GM21528 (cell line): ENCODE measurements around the gene RGS12.

Experiments used
- ATAC-seq: cut with Tn5 transposase; IDR thresholded peaks from one replicate; pipeline ENCODE4 v1.9.1; 2021; ENCODE audit warnings: mild to moderate bottlenecking, moderate library complexity; ENCODE audit not compliant: unreplicated experiment, low FRiP score

RGS12 gene

DNA sequence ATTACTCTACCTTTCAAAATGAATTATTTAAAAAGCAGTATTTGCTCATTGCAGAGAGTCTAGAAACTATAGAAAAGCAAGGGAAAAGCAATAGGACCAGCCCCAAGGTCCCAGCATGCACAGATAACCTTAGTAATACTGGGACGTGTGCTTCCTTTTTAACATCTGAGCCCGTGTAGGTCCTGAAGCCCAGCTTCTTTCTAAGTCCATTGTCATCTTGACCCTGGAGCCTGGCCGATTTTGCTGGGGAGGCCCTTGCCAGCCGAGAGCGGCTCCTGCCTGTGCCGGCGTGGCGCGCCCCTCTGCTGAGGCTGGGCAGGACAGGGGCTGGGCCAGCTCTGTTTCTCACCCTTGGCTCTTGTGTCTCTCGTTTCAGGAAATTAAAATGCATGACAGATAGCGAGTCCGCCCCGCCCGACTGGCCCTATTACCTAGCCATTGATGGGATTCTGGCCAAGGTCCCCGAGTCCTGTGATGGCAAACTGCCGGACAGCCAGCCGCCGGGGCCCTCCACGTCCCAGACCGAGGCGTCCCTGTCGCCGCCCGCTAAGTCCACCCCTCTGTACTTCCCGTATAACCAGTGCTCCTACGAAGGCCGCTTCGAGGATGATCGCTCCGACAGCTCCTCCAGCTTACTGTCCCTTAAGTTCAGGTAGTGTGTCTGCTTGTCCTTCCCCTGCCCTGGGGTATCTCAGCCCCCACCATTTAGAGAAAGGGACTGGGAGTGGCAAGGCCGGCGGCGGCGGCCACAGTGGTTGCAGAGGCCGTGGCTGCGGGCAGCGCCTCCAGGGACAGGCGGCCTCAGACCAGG, 39.8 kb upstream of the RGS12 start:
- ATAC-seq = no peak

DNA sequence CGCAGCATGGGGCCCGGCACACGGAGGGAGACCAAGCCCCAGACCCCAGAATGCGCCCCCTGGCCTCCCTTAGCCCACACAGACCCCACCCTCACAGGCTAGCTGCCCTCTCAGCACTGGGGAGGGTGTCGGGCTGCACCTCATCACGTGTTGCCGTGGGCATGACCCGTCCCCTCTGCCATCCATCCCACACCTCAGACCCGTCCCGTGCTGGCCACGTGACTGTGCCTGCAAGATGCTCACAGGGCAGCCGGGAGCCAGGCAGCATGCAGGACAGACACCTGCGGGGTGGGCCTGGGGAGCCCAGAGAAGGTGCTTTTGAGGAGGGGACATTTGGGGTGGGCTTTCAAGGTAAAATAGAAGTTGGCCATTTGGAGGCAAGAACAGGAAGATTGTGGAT, 39.0 kb upstream of the RGS12 start:
- no peak for ATAC-seq

DNA sequence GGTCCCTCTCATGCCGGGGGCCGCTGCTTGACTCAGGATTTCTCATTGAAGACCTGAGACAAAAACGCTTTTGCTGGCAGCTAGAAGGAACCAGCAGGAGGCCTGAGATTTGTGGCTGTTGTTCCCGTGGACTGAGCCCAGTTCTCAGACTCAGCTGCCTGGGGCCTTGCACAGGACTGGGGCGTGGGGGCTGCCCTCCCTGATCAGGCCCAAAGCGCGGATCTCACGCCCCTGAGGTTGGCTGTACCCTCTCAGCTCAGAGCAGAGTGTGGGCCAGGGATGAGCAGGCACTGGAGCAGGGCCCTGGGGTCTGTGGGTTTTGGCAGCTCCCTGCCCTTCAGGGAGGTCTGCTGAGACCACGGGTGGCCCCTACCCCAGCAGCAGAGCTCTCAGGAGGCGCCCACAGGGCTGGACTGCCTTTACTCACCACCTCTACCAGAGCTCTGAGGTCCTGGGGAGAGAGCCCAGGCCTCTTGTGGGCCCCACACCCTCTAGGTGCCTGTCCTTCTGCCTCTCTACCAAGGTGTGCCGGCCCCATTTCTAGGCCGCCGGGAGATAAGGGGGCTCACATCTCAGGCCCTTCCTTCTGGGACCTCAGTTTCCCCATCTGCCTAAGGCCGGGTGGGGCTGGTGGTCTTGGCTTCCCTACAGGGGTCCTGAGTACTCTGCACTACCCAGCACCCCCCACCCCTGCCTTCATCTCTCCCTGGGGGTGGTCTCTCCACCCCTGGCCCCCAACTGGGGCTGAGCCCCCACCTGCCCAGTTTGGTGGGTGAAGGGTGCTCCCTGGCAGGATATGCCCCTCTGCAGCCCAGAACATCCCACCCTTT, 38.3 kb upstream of the RGS12 start:
- ATAC-seq = no peak

DNA sequence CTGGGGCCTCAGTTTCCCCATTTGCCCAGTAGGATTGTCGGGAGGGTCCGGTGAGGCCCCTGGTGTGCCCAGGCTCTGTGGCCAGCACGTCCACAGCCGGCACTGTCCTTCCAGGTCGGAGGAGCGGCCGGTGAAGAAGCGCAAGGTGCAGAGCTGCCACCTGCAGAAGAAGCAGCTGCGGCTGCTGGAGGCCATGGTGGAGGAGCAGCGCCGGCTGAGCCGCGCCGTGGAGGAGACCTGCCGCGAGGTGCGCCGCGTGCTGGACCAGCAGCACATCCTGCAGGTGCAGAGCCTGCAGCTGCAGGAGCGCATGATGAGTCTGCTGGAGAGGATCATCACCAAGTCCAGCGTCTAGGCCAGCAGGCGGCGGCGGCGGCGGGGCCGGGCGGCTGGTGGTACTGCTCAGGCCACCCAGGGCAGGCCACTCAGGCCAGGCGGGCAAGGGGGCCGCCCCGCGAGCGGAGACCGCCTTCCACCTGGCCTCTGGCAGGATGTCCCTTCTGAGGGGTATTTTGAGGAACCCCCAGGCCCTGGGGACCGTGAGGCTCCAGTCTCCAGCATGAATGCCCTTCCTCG, 37.1 kb upstream of the RGS12 start:
- no peak for ATAC-seq

DNA sequence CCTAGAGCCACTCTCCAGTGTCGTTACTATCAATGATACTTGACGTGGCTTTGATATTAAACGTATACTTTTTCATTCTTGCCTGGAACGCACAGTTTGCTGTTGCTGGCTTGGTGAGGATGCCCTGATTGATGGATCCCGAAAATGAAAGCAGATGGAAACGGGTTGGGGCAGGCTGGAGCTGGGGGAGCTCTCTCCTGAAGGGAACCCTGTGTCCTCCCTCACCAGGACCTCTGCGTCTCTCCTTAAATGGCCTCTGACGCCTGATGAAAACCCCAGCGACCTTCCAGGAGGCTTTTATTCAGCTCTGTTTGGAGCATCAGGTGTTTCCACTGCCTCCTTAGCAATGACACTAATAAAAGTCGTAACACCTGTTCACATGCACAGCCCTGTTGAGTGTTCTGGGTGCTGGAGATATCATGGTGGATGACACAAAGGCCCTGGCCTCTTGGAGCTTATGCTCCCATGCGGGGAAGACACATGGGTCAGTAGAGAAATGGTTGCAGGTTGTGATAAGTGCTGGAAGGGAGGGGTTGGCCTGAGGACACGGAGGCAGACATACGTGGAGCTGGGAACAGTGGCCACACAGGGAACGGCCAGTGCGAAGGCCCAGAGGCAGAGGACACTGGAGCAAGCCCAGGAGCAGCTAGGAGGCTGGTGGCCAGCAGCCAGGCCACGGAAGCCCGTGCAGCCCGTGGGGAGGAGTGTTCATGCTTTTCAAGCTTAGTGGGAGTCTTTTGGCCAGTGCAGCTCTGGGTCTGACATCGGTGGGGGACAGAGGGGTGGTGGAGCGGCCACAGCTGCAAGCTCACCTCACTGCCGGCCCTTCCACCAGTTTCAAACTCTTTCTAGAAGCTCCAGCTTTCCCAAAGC, 36.4 kb upstream of the RGS12 start:
- ATAC-seq = no peak

DNA sequence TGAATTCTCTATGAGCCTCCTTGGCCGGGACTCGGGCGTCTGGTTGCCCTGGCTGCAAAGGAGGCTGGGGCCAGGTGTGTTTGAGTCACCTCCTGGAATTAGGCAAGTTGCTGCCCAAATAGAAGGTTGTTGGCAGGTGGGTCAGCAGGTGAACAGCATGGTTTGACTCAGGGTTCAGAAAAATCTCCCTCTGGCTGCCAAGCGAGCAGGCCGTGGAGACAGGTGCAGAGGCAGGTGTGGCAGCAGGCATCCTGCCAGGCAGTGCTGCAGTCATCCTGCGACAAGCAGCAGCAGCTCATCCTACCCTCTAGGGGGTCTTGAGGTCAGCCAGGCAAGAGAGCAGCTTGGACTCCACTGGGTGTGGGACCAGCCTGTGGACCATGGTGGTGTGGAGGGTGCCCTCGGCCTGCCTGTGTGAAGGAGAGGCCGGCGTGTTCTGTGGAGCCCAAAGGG, 35.7 kb upstream of the RGS12 start:
- ATAC-seq = no peak

DNA sequence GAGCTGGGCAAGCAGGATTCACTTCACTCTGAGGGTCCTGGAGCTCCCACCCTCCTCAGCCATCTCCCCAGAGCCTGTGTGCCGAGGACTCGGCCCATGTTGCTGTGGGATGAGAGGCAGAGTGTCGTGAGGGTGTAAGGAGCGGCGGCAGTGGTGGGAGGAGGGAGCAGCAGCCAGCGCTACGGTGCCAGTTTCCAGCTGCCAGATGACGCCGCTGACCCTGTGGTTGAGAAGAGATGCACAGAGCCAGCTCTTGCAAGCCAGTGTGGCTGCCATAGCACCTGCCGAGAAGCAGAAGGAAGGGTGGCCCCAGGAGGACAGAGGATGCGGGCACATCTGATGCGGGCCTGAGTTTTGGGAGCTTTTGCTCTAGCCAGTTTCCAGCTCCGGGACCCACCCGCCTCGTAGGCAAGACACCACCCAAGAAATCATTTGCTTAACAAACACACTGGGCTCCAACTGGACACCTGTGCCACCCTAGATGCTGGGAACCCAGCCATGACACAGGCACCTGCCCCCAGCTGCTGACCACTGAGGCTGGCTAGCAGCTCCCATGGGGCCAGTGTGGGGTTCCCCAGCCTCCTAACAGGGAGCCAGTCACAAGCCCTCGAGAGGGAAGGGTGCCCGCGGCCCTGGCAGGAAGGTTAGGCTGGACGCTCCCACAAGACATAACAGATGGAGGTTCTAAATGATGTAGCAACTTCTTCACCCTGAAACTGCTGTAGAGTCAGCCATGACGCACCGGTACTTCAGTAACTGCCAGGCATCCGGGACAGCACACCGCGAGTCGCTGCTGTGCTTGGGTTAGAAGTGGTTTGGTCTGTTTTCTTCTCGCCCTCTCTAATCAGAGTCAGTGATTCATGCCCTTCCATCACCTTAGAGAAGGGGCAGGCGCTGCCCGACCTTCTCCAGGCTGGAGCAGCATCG, 35.0 kb upstream of the RGS12 start:
- ATAC-seq = no peak

DNA sequence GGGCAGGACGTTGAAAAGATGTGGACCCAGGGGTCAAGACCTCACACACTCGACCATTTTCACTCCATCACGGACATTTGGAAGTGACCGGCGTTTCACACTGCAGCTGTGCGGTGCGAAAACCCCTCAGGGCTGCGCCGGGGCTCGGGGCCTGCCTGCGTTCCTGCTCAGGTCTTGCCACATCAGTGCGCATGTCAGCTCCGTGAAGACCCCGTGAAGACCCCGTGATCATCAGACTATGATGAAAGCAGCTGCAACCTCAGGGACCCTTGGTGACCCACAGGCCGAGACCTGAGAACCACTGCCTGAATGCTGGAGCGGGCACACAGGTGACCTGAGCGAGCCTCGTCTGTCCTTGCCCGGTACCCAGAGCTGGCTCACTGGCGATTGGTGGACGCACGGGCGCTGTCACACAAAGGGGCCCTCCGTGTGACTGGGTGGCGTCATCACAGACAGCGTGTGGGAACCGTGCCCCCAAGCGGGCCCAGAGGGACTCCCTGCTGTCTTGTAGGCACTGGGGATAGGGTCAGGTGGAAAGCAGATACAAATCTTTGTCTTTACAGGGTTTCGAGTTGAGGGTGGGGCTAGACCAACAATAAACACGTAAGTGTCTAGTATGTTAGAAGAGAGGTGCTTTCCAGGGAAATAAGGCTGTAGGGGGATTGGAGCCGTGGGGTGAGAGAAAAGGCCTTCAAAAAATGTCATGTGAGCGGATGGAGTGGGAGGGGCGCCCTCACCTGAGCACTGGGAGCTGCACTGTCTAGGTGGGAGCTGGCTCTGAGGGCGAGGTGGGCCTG, 31.2 kb upstream of the RGS12 start:
- no peak for ATAC-seq

DNA sequence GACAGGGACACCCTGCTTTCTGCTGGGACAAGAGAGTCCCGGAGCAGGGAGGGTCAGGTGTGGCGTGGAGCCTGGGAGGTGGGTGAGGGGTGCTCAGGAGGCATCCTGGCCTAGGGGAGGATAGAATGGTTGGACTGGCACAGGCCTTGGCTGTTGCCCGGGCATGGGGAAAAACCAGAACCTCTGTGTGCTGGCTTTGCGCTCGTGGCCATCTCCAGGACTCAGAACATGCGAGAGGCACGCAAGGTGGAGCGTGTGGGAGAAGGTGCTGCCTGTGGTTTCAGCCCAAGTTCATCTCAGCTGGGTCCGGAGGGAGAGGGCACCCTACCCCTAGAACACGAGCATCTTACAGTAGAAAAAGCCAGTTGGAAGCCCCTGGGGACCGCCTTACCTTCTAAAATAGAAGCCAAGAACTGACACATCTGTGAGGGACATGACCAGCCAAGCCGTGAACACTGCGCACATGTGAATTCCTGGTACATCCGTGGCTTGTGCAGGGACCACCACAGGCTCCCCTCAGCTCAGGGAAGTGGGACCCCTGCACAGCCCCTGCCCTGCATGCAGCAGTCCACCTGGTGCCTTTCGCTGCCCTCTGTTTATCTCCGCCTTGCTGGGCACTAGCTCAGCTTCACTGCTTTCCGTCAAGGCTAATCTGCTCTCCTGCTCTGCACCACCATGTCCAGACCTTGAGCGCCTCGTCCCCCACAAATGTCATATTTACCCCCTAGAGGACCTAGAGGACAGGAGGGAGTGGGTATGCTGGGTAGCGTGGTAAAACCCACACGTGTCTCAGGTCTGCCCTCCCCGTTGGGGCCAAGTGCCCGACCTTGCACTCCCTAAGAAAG, 30.4 kb upstream of the RGS12 start:
- no peak for ATAC-seq

DNA sequence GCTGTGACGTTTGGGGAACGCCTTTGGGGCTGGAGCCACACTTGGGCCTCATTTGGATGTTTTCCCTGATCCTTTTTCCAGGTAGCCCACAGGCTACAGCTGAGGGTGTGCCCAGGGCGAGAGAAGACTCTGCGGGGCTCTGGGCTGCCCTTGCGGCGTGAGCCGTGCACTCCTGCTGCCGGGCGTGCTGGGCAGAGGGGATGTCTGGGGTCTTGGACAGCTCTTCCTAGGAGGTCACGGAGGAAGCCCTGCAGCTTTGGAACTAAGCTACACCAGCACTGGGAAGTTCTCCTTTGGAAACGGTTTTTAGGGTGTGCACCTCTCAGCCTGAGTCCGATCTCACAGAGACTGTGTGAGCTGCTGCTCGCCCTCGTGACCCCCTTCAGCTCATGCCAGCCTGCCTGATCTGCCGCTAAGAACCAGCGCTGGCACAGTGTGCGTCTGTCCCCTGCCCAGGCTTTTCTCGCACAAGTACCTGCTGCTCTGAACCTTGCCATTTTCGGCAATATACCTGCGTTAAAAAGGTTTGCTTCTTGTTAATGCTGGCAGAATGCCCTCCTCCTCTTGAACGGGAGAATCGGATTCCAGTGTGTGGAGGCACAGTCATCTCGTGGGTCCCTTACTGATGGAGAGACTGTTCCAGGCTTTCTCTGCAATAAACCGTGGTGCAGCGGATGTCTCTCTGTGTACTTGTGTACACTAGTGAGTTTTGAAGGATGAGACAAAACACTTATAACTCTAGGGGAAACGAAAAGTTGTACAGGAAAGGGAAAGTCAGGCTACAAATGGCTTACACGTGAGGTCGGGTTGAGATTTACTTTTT, 29.6 kb upstream of the RGS12 start:
- no peak for ATAC-seq

DNA sequence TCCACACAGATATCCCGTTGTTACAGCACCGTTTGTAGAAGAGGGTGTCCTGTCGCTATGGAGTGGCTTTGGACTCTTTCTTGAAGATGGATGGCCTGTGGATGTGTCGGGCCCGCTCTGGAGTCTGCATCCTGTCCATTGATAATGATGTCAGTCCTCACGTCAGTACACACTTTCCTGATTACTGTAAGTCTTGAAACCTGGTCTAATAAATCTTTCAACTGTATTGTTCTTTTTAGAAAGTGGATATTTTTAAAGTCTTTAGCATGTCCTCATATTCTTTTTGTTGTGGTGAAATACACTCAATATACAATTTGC, 29.0 kb upstream of the RGS12 start:
- ATAC-seq = no peak

DNA sequence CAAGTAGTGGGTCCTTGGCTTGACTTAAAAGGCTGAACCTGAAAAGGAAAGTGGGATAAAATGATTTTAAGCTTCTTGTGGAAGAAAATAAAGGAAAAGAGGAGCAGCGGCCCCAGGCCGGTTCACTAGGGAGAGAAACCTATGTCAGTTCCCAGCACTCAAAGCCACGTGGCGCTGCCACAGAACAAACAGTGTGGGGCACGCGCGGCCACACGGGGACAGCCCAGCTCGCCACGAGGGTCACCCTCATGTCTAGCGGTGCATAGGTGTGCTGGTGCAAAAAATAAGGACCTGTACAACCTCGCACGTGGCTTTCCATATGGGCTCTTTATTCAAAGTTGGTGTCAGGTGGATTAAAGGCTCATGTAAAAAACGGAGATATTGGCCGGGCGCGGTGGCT, 26.7 kb upstream of the RGS12 start:
- ATAC-seq = no peak

DNA sequence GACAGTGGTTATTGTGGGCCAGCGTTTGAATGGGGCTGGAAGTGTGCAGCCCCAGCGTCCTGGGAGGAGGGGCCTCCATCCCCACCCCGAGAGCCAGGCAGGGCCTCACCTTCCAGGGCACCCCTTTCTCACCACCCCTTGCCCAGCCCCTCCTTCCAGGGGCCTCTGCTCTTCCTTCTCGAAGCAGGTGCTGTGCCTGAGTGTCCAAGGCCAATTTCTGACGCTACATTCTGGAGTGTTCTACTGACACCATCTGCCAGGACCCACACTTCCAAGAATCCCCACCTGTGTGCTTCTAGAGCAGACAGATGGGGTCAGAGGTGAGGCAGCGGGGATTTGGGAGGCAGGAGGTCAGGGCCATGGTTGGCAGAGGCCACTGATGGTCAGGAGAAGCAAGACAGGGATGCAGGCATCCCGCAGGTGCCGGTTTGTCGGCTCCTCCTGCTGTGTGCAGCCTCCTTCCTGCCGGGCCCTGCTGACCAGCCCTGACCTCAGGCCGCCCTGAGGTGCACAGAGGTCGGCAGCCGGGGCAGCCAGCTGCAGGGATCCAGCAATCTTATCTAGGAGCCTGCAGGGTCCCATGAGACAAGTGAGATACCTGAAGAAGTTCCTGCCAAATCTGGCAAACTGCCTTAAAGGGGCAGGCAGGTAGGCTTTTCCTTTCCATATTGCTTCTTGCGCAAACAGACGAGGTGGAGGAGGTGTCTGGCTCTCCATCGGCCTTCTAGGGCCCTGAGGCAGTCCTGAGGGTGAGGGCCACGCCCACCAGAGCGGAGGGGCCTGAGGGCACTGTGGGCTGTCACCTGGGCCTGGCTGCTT, 25.0 kb upstream of the RGS12 start:
- ATAC-seq = no peak

DNA sequence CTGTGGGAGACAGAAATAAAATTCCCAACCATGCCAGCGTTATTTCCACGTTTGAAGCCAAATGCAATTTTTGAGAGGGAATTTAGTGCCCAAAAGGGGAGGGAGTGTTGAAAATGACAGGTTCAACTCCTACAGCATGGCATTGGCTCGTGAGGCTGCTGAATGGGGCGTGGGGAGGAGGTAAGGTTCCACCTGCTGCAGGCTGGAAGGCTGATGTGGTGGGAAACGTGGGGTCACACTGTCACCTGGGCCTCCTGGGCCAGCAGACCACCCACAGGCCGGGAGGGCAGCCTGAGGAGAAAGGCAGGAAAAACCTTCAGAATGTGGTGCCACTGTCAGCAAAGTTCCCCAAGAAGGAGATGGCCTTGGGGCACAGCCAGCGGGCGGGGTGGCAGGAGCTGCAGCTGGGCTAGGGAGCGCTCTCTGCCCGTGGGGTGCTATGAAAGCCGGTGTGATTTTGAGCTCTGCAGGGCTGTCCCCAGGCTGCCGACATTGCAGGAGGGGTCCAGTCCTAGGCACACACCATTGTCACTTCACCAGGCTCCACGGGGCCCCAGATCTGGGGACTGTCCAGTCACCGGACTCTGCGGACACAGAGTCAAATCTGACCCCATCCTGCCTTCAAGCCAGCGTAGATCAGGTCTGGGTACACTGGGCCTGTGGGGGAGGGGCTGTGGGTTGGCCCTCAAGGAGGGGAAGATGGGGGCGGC, 24.3 kb upstream of the RGS12 start:
- no peak for ATAC-seq

DNA sequence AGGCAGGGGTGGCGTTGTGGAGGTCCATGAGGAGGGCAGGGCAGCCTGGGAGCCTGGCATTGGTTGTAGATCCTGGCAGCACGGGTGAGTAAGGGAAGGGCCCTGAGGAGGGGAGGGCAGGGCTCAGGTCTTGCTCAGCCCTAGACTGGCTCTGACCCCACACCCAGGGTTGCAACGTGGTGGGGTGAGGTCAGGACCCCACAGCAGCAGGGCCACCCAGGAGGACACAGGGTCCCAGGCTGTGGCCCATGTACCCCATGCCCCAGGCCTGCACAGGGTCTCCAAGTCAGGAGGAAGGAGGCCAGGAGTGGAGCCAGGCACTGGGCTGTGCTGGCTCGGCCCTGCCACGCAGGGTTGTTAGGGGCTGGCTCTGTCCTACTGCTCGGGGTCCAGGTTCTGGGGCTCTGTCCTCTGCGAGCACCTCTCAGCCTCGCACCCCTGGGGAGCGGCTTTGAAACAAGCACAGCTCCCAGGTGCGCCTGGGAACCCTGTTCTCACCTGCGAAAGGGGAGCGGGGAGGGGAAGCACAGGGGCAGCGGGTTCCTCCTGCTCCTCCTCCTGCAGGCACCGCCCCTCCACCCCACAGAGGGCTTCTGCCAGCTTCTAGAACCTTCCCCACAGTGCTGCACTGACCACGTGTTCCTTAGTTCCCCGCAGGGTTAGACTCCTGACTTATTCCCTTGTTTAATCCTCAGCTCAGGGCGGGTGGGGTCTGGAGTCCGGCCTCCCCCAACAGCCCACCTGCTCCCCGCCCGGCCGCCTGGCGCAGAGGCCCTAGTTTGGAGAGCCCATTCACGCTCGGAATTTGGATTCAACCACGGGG, 23.5 kb upstream of the RGS12 start:
- no peak for ATAC-seq
